ENCODE data around the gene PTOV1. TPM values are rescaled to one million over a fixed set of nuclear protein-coding genes. Genes with fewer than 3 reads are reported as not detected.

Gene PTOV1
- total and polyA plus RNA-seq, 2 donors (not counting 1 experiment from before 2014, with no cell fraction given), result 144 to 230 TPM

DNA sequence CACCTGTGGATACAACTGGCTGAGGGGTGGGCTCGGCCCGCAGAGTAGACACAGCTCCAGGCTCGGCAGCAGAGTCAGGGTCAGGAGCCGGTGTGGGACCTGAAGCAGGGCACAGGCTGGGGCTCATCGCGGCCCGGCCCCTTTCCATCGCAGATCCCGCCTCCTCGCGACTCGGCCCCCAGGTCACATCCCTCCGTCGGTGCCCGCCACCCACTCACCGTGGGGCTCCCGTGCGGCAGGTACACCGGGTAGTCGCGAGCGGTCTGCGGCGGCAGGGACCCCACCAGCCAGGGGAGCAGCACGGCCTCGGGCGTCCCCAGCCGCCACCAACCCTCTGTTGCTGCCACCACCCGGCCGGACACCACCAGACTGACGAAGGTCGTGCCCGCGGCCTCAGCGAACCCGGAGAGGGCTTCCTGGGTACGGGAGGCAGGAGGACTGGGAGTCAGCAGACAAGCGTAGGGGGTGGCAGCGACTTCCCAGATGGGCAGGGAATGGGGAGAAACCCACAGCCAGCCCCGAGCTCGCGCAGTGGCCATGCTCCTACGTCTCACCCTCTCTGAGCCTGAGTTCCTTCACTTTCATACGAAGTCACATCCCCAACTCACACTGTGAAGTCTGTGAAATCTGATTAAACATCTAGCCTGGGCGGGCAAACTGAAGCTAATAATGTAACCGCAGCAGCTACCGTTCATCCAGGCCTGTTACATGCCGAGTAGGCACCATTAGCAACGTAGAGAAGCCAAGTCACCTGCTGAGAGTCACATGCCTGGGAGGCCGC, 41.6 kb upstream of the PTOV1 start:
- H3K9ac ChIP-seq (ENCODE audit: low read length), result peak overlapping the region; percentile 83
- intact Hi-C loops (cut with micrococcal nuclease), result loop anchor here (5.0 kb wide), 1 partner anchor 682 kb away; no protein-coding TSS in a partner anchor
- H3K4me1 ChIP-seq (ENCODE audit: control insufficient read depth in 2 of 2, insufficient read depth in 2 of 2, low read length in 2 of 2), result peaks cover 30 to 51% of the 10 kb centered on the region in 2 donors
- TF ChIP-seq, protein P1, sequence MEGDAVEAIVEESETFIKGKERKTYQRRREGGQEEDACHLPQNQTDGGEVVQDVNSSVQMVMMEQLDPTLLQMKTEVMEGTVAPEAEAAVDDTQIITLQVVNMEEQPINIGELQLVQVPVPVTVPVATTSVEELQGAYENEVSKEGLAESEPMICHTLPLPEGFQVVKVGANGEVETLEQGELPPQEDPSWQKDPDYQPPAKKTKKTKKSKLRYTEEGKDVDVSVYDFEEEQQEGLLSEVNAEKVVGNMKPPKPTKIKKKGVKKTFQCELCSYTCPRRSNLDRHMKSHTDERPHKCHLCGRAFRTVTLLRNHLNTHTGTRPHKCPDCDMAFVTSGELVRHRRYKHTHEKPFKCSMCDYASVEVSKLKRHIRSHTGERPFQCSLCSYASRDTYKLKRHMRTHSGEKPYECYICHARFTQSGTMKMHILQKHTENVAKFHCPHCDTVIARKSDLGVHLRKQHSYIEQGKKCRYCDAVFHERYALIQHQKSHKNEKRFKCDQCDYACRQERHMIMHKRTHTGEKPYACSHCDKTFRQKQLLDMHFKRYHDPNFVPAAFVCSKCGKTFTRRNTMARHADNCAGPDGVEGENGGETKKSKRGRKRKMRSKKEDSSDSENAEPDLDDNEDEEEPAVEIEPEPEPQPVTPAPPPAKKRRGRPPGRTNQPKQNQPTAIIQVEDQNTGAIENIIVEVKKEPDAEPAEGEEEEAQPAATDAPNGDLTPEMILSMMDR (IDR thresholded peaks at IDR 0.05), result no peak
- TF ChIP-seq EZH2 (IDR thresholded peaks at IDR 0.05; ENCODE audit: borderline replicate concordance, insufficient read depth, low read depth, low read length, poor library complexity, severe bottlenecking), result no peak
- ATAC-seq (ENCODE audit: low read depth) (peak; percentile 37), DNase-seq (no peak)
- peak overlapping the region; percentile 63 to 66 for H3K27ac ChIP-seq (ENCODE audit: low read length in 2 of 2)
- ChIA-PET POLR2A (interaction anchor here (0.6 to 1.6 kb wide), 5 partner anchors 24 to 121 kb away, joined by 3 to 10 read pairs (median 5); partner anchors contain the start of genes AKT1S1 and TBC1D17), CTCF (interaction anchor here (0.8 to 0.9 kb wide), 2 partner anchors 43 to 122 kb away, joined by 3 read pairs; no protein-coding TSS in a partner anchor)
- H3K27me3 ChIP-seq (replicated peaks in 1 of 4; ENCODE audit: control extremely low read depth in 1 of 4, control insufficient read depth in 3 of 4, insufficient read depth in 4 of 4, low read length in 3 of 4), result no peaks in the 10 kb centered on the region
- Mint-ChIP-seq H3K27me3 (no peaks in the 10 kb centered on the region), H3K9me3 (ENCODE audit: insufficient read depth) (no peaks in the 10 kb centered on the region), H3K27ac (peak overlapping the region; percentile 92), H3K4me1 (peaks cover 53% of the 10 kb centered on the region), H3K4me3 (peak overlapping the region; percentile 96)
- WGBS (ENCODE audit: insufficient coverage), result 13% methylated on average over 43 of the region's 50 CpGs
- peak overlapping the region; percentile 85 for H2AFZ ChIP-seq (ENCODE audit: insufficient read depth, low read depth, low read length, poor library complexity, severe bottlenecking)
- no peaks in the 10 kb centered on the region for H3K9me3 ChIP-seq (ENCODE audit: control extremely low read depth in 1 of 3, control insufficient read depth in 2 of 3, insufficient read depth in 1 of 3, low read length in 2 of 3)
- peak overlapping the region; percentile 80 for H3K4me2 ChIP-seq (replicated peaks; ENCODE audit: low read depth, low read length, poor library complexity, severe bottlenecking)
- H4K20me1 ChIP-seq (ENCODE audit: control insufficient read depth, insufficient read depth, low read length, poor library complexity, severe bottlenecking), result no peaks in the 10 kb centered on the region
- peaks cover 0 to 7% of the 10 kb centered on the region in 2 experiments for H3K36me3 ChIP-seq (replicated peaks in 1 of 2; ENCODE audit: control extremely low read depth in 1 of 2, control insufficient read depth in 1 of 2, extremely low read depth in 1 of 2, insufficient read depth in 2 of 2, low read length in 1 of 2)
- peak overlapping the region; percentile 39 to 87 (median 79) for H3K4me3 ChIP-seq (ENCODE audit: control extremely low read depth in 1 of 5, extremely low read depth in 1 of 5, insufficient read depth in 1 of 5, low read depth in 2 of 5, low read length in 4 of 5)
- peaks cover 3% of the 10 kb centered on the region for H3K79me2 ChIP-seq (ENCODE audit: control insufficient read depth, insufficient read depth, low read length)
